Measurements from ENCODE around the gene CIRBP. TPM values are rescaled to one million over a fixed set of nuclear protein-coding genes. Genes with fewer than 3 reads are reported as not detected.

Gene CIRBP
- total and polyA plus RNA-seq, 7 donors, result 137 to 591 (median 296) TPM

- peak overlapping the region; percentile 68 for H3K4me3 ChIP-seq
- peaks cover 0 to 5% (median 3%) of the 10 kb centered on the region in 3 donors for H3K27me3 ChIP-seq (ENCODE audit: insufficient read depth in 3 of 3, low read length in 2 of 3)
- no peak for DNase-seq
- no peak overlapping the region for H3K27ac ChIP-seq
- intact Hi-C loops (cut with DNase I), result no loop called here
- H3K36me3 ChIP-seq (ENCODE audit: insufficient read depth in 1 of 2, low read depth in 1 of 2), result no peaks in the 10 kb centered on the region
- no peak for ATAC-seq
- no peak for TF ChIP-seq CTCF (IDR thresholded peaks at IDR 0.05)
- peaks cover 19% of the 10 kb centered on the region for H3K4me1 ChIP-seq
- WGBS, 3 donors, result 0 to 1% (median 1%) methylated on average over 12 to 60 of the region's 60 CpGs
- H3K9me3 ChIP-seq, result no peaks in the 10 kb centered on the region
Measured at GRCh38 chr19:1237027-1237659, 32.0 kb upstream of the CIRBP start.

- peak in 1 of 2 donors; percentile 51 for DNase-seq
- Histone ChIP-seq H3K27me3 (ENCODE audit: insufficient read depth in 3 of 3, low read length in 2 of 3) (peaks cover 0 to 5% (median 3%) of the 10 kb centered on the region in 3 donors), H3K4me1 (peaks cover 24% of the 10 kb centered on the region), H3K9me3 (no peaks in the 10 kb centered on the region), H3K36me3 (ENCODE audit: insufficient read depth in 1 of 2, low read depth in 1 of 2) (no peaks in the 10 kb centered on the region), H3K4me3 (peak within 1 kb of the TSS; percentile 68), H3K27ac (peak within 1 kb of the TSS; percentile 99)
- 1 to 2% (median 2%) methylated on average over 16 to 87 of the region's 87 CpGs for WGBS, 3 donors
- intact Hi-C loops (cut with DNase I), result loop anchor here in 1 of 2 donors (2.0 kb wide), 1 partner anchor 17 kb away; no protein-coding TSS in a partner anchor
- ATAC-seq, result no peak
- TF ChIP-seq CTCF (IDR thresholded peaks at IDR 0.05), result no peak
Measured at GRCh38 chr19:1237754-1238368, 31.3 kb upstream of the CIRBP start, which contains the start of gene CBARP. Gene CBARP, minus strand, starts transcription at chr19:1238005. Its CDS starts 1,905 bp downstream, at chr19:1236100.

GRCh38 chr19:1238369-1239303 is 30.5 kb upstream of the CIRBP start:
- no peak for TF ChIP-seq CTCF (IDR thresholded peaks at IDR 0.05)
- DNase-seq, result no peak
- intact Hi-C loops (cut with DNase I), result loop anchor here in 1 of 2 donors (2.0 kb wide), 1 partner anchor 18 kb away; no protein-coding TSS in a partner anchor

GRCh38 chr19:1239420-1239795 is 29.7 kb upstream of the CIRBP start:
- Histone ChIP-seq H3K4me3 (no peak overlapping the region), H3K36me3 (ENCODE audit: insufficient read depth in 1 of 2, low read depth in 1 of 2) (no peaks in the 10 kb centered on the region), H3K9me3 (no peaks in the 10 kb centered on the region), H3K4me1 (peaks cover 39% of the 10 kb centered on the region), H3K27me3 (ENCODE audit: insufficient read depth in 3 of 3, low read length in 2 of 3) (peaks cover 0 to 5% (median 3%) of the 10 kb centered on the region in 3 donors), H3K27ac (peak overlapping the region; percentile 99)
- intact Hi-C loops (cut with DNase I), result loop anchor here in 1 of 2 donors (2.0 kb wide), 1 partner anchor 19 kb away; no protein-coding TSS in a partner anchor
- ATAC-seq (no peak), DNase-seq (no peak)
- no peak for TF ChIP-seq CTCF (IDR thresholded peaks at IDR 0.05)
- WGBS, 3 donors, result 76 to 82% (median 81%) methylated on average over 11 of the region's 11 CpGs

More at GRCh38 chr19:1238369-1239303, 30.5 kb upstream of the CIRBP start:
- Histone ChIP-seq H3K27me3 (ENCODE audit: insufficient read depth in 3 of 3, low read length in 2 of 3) (peaks cover 0 to 5% (median 3%) of the 10 kb centered on the region in 3 donors), H3K36me3 (ENCODE audit: insufficient read depth in 1 of 2, low read depth in 1 of 2) (no peaks in the 10 kb centered on the region), H3K9me3 (no peaks in the 10 kb centered on the region), H3K4me3 (peak overlapping the region; percentile 45), H3K27ac (peak overlapping the region; percentile 99), H3K4me1 (peaks cover 32% of the 10 kb centered on the region)
- no peak for ATAC-seq
- WGBS, 3 donors, result 63 to 69% (median 66%) methylated on average over 33 to 34 of the region's 34 CpGs

Measured in psoas muscle (tissue), 8 donors.